Fibroblast of pulmonary artery (primary cell): ENCODE data around the gene GZMB.

Source experiments
- DNase-seq: peaks from one replicate; pipeline ENCODE4 v3.0.0-alpha.2; 2010; ENCODE audit warnings: low read depth
- H3K4me3 ChIP-seq: replicated peaks from 2 replicates; pipeline ENCODE4 v1.5.1; 2011; ENCODE audit warnings: low read depth, mild to moderate bottlenecking, control low read depth, low read length, moderate library complexity
- TF ChIP-seq, protein P1 (sequence below): IDR thresholded peaks from 2 replicates; pipeline ENCODE4 v1.5.1; 2011; ENCODE audit warnings: mild to moderate bottlenecking, control low read depth, low read length, inconsistent platforms; ENCODE audit errors: missing control alignments

GZMB gene

DNA sequence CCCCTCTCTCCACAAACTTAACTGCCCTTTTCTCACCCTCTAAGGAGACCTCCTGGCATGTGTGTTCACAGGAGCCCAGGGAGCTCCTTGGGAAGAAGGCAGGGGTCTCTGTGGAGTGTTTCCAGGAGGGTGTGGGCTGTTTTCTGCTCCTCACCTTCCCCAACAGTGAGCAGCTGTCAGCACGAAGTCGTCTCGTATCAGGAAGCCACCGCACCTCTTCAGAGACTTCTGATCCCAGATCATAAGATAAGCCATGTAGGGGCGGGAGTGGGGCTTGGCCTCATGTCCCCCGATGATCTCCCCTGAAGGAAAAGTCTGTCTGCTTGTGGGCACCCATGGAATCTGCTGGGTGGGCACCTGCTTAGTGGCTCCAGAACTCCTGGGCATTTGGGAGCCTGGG lies 1.2 kb downstream of the GZMB start:
- no peak for DNase-seq
- no peak overlapping the region for H3K4me3 ChIP-seq
- TF ChIP-seq, protein P1, sequence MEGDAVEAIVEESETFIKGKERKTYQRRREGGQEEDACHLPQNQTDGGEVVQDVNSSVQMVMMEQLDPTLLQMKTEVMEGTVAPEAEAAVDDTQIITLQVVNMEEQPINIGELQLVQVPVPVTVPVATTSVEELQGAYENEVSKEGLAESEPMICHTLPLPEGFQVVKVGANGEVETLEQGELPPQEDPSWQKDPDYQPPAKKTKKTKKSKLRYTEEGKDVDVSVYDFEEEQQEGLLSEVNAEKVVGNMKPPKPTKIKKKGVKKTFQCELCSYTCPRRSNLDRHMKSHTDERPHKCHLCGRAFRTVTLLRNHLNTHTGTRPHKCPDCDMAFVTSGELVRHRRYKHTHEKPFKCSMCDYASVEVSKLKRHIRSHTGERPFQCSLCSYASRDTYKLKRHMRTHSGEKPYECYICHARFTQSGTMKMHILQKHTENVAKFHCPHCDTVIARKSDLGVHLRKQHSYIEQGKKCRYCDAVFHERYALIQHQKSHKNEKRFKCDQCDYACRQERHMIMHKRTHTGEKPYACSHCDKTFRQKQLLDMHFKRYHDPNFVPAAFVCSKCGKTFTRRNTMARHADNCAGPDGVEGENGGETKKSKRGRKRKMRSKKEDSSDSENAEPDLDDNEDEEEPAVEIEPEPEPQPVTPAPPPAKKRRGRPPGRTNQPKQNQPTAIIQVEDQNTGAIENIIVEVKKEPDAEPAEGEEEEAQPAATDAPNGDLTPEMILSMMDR, result no peak

DNA sequence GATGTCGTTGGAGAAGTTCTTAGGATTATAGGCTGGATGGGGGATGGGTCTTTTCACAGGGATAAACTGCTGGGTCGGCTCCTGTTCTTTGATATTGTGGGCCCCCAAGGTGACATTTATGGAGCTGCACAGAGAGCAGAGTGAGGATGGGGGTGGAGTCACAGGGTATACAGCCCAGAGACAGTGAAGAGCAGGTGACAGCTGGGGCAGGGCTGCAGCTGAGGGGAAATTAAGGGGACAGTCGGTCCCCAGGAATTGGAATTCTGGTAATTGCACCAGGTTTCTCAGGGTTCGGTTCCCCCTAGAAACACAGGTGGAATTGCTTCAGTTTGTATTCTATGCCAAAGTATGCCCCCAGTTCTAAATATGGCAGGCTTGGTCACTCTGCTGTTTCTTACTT lies 1.7 kb downstream of the GZMB start:
- no peak for DNase-seq
- no peak overlapping the region for H3K4me3 ChIP-seq
- TF ChIP-seq, protein P1, result no peak

DNA sequence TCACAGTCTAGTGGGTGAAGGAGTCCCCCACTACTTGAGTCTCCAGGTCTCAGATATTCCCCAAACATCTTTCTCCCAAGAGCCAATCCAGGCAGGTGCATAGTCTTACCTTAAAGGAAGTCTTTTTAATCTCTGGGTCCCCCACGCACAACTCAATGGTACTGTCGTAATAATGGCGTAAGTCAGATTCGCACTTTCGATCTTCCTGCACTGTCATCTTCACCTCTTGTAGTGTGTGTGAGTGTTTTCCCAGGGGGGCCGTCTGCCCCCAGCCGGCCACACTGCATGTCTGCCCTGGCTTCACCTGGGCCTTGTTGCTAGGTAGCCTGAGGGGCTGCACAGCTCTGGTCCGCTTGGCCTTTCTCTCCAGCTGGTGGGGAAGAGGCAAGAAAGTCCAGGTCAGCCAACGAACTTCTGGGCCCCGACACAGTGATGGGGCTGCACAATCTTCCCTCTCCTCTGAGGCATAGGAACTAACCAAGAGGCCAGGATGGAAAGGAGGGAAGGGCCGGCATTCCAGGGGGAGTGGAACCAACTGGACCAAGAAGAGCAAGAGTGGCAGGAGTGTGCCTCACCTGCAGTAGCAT lies 2.1 kb downstream of the GZMB start:
- TF ChIP-seq, protein P1, result no peak
- H3K4me3 ChIP-seq, result no peak overlapping the region
- DNase-seq, result no peak

DNA sequence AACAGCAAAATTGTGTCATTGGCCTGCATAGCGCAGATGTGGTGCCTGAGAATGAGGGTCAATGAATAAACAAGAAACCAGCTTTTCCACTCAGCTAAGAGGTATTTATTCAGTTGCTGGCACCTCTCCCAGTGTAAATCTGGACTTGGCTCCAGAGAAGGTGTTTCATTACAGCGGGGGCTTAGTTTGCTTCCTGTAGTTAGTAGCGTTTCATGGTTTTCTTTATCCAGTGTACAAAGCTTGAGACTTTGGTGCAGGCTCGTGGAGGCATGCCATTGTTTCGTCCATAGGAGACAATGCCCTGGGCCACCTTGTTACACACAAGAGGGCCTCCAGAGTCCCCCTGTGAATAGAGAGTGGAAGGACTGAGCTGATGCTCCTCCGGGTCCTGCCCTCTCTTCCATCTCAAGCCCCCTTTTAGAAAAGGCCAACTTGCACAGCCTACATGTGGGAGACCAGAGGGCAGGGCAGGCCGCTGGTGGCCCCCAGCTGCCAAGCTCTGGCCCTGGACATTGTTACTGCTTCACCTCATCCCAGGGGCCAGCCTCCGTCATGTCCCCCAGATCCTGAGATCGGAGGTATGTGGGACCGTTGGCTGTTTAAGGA lies 3.0 kb downstream of the GZMB start:
- DNase-seq, result peak; percentile 36
- TF ChIP-seq, protein P1, result no peak
- no peak overlapping the region for H3K4me3 ChIP-seq

DNA sequence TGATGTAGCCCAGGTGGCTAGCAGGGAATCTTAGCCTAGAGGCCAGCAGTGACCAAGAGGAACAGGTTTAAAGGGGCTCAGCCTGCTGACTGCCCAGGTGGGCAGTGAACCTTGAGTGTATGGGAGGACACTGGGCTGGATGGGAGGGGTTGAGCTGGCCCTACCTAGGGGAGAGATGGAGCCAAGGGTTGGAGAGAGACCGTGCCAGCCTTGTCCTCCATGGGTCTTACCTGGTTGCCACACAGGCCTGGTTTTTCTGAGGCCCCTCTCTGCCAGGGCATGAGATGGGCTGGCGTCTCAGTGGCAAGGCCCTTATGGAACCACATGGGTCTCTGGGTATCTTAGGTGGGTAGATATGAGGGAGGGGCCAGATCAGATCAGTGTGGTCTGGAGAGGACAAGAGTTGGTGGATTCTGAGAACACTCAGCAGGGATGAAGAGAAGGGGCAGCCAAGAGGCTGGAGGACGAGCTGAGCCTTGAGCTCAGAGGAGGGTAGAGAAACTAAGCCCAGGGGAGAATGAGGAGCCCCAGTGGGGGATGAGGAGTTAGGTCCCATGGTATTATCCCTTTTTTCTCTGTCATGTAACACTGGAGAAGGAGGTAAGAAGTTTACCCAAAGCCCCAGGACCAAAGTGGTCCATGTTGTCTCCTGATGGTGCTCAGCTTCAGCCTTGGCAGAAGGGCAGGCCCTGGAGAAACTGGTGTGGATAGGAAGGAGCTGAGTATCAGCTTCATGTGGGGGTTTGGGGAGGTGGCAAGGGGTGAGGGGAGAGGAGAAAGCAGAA lies 3.7 kb downstream of the GZMB start:
- TF ChIP-seq, protein P1, result no peak
- H3K4me3 ChIP-seq, result no peak overlapping the region
- DNase-seq, result no peak

DNA sequence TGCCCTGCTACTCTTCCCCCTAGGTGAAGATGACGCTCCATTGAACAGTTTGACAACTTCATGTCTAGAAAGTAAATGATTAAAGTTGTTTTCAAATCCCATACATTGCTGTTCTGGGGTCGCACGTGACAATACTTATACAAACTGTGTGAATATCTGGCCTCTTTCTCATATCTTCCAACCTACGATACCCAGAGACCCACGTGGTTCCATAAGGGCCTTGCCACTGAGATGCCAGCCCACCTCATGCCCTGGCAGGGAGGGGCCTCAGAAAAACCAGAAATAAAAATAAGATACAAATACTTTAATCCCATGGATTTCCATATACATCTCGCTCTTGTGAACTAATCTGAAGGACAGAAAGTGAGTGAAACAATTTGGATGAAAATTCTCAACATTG lies 4.5 kb downstream of the GZMB start:
- TF ChIP-seq, protein P1, result no peak
- no peak overlapping the region for H3K4me3 ChIP-seq
- DNase-seq, result no peak
